Retinal pigment epithelial cell (primary cell): ENCODE results near the gene IL6.
"Not testable (repeated sequence)": the region's sequence is repeated elsewhere in the genome, so short reads cannot be mapped to it uniquely, and the experiment has no call there.

ENCODE experiments used
- DNase-seq: peaks from one replicate; pipeline ENCODE4 v3.0.0-alpha.2; 2010; ENCODE audit warnings: low read depth
- H3K4me3 ChIP-seq: 2 replicates; pipeline ENCODE4 v1.5.1; 2011; ENCODE audit warnings: mild to moderate bottlenecking, low read length, control low read depth, moderate library complexity
- TF ChIP-seq, protein P1 (sequence below): conservative IDR thresholded peaks from 2 replicates; pipeline ENCODE4 v1.5.1; 2011; ENCODE audit warnings: low read depth, low read length, control low read depth, inconsistent platforms

Gene IL6

GRCh38 chr7:22726907-22727713 is at the start of gene IL6:
Gene IL6, plus strand, starts transcription at chr7:22727200. Its CDS starts 63 bp downstream, at chr7:22727263.
- TF ChIP-seq, protein P1, sequence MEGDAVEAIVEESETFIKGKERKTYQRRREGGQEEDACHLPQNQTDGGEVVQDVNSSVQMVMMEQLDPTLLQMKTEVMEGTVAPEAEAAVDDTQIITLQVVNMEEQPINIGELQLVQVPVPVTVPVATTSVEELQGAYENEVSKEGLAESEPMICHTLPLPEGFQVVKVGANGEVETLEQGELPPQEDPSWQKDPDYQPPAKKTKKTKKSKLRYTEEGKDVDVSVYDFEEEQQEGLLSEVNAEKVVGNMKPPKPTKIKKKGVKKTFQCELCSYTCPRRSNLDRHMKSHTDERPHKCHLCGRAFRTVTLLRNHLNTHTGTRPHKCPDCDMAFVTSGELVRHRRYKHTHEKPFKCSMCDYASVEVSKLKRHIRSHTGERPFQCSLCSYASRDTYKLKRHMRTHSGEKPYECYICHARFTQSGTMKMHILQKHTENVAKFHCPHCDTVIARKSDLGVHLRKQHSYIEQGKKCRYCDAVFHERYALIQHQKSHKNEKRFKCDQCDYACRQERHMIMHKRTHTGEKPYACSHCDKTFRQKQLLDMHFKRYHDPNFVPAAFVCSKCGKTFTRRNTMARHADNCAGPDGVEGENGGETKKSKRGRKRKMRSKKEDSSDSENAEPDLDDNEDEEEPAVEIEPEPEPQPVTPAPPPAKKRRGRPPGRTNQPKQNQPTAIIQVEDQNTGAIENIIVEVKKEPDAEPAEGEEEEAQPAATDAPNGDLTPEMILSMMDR = no peak
- peak; percentile 88 for DNase-seq
- peak within 1 kb of the TSS; percentile 40 for H3K4me3 ChIP-seq

GRCh38 chr7:22677263-22677662 is 49.7 kb upstream of the IL6 start:
- not testable (repeated sequence) for DNase-seq, H3K4me3 ChIP-seq

GRCh38 chr7:22677680-22678079 is 49.3 kb upstream of the IL6 start:
- no peak for DNase-seq
- H3K4me3 ChIP-seq = no peak overlapping the region
- TF ChIP-seq, protein P1 = no peak

DNA sequence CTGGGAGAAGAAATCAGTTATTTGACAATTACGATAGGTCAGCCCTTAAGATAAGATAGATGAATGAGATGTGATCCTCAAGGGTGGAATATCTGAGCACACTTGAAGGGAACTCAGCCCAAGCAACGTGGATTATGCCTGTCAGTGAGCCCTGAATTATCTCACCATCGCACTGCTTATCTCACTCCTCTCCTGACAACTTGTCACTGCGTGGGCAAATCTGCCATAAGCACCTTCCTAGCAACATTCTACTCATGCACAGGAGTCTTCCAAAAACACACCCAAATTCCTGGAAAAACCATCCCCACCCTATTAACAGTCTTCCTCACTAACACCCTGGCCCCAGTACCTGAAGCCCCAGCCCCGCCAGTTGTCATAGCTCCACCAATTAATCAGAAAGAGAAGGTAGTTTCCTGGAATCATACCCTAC is 46.5 kb upstream of the IL6 start:
- TF ChIP-seq, protein P1 = no peak
- DNase-seq = no peak
- no peak overlapping the region for H3K4me3 ChIP-seq

DNA sequence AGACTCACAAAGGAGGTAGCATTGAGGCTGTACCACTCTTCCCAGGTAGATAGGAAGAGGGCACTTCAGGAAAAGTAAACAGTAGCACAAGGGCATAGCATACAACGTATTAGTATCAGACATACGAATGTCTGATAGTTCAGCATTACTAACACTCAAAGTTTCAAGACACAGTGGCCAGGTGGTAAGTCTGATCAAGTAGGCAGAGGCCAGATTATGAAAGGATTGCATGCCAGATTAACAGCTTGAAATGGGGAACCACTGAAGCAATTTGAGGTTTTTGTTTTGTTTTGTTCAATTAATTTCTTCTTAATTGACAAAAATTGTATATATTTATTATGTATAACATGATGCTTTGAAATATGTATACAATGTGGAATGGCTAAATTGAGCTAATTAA is 45.7 kb upstream of the IL6 start:
- no peak for DNase-seq
- H3K4me3 ChIP-seq = no peak overlapping the region
- TF ChIP-seq, protein P1 = no peak

GRCh38 chr7:22681852-22682657 is 44.9 kb upstream of the IL6 start:
- TF ChIP-seq, protein P1 = no peak

GRCh38 chr7:22683379-22683778 is 43.6 kb upstream of the IL6 start:
- DNase-seq = no peak
- no peak overlapping the region for H3K4me3 ChIP-seq
- TF ChIP-seq, protein P1 = no peak

More at GRCh38 chr7:22681852-22682657, 44.9 kb upstream of the IL6 start:
- H3K4me3 ChIP-seq = no peak overlapping the region
- DNase-seq = no peak
